Neural cell (in vitro differentiated cells): ENCODE data around the gene NRSN2. TPM values are rescaled to one million over a fixed set of nuclear protein-coding genes. Genes with fewer than 3 reads are reported as not detected.

Experiments used
- H2AFZ ChIP-seq: fragments of 200-600, 300-800 bp; sonication (generic), shearing (Covaris generic); 2 replicates; pipeline ENCODE4 v1.6.0; 2014; ENCODE audit warnings: low read depth, mild to moderate bottlenecking, antibody characterized with exemption, low read length, moderate library complexity
- H3F3A ChIP-seq: fragments of 200-600 bp; shearing (Covaris generic); 2 replicates; pipeline ENCODE4 v1.6.1; 2016; ENCODE audit warnings: mild to moderate bottlenecking, moderate library complexity, mixed read lengths, antibody characterized with exemption, low read length; ENCODE audit not compliant: insufficient read depth, poor library complexity, severe bottlenecking
- H3K27ac ChIP-seq: fragments of 200-600, 300-800 bp; sonication (generic), shearing (Covaris generic); 2 replicates; pipeline ENCODE4 v1.5.1; 2014; ENCODE audit warnings: mild to moderate bottlenecking, low read length, moderate library complexity
- H3K27me3 ChIP-seq: fragments of 300-800, 200-600 bp; sonication (generic), shearing (Covaris generic); 2 replicates; pipeline ENCODE4 v1.6.0; 2014; ENCODE audit warnings: mild to moderate bottlenecking, low read depth, low read length, moderate library complexity; ENCODE audit not compliant: insufficient read depth
- H3K36me3 ChIP-seq: fragments of 300-800, 200-600 bp; sonication (generic), shearing (Covaris generic); 2 replicates; pipeline ENCODE4 v1.5.1; 2014; ENCODE audit warnings: mild to moderate bottlenecking, antibody characterized with exemption, low read length, moderate library complexity; ENCODE audit not compliant: insufficient read depth
- H3K4me2 ChIP-seq: fragments of 300-800, 200-600 bp; sonication (generic), shearing (Covaris generic); 2 replicates; pipeline ENCODE4 v1.6.0; 2014; ENCODE audit warnings: mild to moderate bottlenecking, low read length
- H3K4me3 ChIP-seq: fragments of 300-800, 200-600 bp; sonication (generic), shearing (Covaris generic); 2 replicates; pipeline ENCODE4 v1.5.1; 2014; ENCODE audit warnings: mild to moderate bottlenecking, low read length, moderate library complexity
- H3K79me2 ChIP-seq: fragments of 200-600 bp; shearing (Covaris generic); replicated peaks from 2 replicates; pipeline ENCODE4 v1.6.0; 2014; ENCODE audit warnings: mild to moderate bottlenecking, low read length, moderate library complexity; ENCODE audit not compliant: insufficient read depth
- H3K9ac ChIP-seq: fragments of 300-800, 200-600 bp; sonication (generic), shearing (Covaris generic); 2 replicates; pipeline ENCODE4 v1.6.1; 2016; ENCODE audit warnings: mild to moderate bottlenecking, low read length, mixed read lengths
- H3K9me2 ChIP-seq: fragments of 200-600 bp; shearing (Covaris generic); 2 replicates; pipeline ENCODE4 v1.6.1; 2016; ENCODE audit warnings: mild to moderate bottlenecking, low read length, mixed read lengths; ENCODE audit not compliant: insufficient read depth
- H3K9me3 ChIP-seq: fragments of 200-600, 300-800 bp; sonication (generic), shearing (Covaris generic); 2 replicates; pipeline ENCODE4 v1.6.1; 2016; ENCODE audit warnings: mild to moderate bottlenecking, mixed run types, low read length, moderate library complexity, mixed read lengths
- H4K20me1 ChIP-seq: fragments of 200-600 bp; shearing (Covaris generic); 2 replicates; pipeline ENCODE4 v1.6.1; 2016; ENCODE audit warnings: mild to moderate bottlenecking, mixed run types; ENCODE audit not compliant: insufficient read depth
- EP300 ChIP-seq: fragments of 450-650 bp; conservative IDR thresholded peaks from 2 replicates; pipeline ENCODE4 v1.6.1; 2014; ENCODE audit warnings: antibody characterized with exemption, mild to moderate bottlenecking, moderate library complexity; ENCODE audit not compliant: poor library complexity, severe bottlenecking
- EZH2 ChIP-seq: fragments of 200-600, 300-800 bp; shearing (Covaris generic), sonication (generic); IDR thresholded peaks from 2 replicates; pipeline ENCODE4 v1.6.1; 2014; ENCODE audit warnings: antibody characterized with exemption, low read length, borderline replicate concordance, mild to moderate bottlenecking; ENCODE audit not compliant: insufficient read depth, poor library complexity, severe bottlenecking
- MXI1 ChIP-seq: fragments of 450-650 bp; conservative IDR thresholded peaks from 2 replicates; pipeline ENCODE4 v1.6.1; 2014; ENCODE audit warnings: antibody characterized with exemption, mild to moderate bottlenecking; ENCODE audit not compliant: poor library complexity, severe bottlenecking
- POLR2AphosphoS5 ChIP-seq: IDR thresholded peaks from 2 replicates; pipeline ENCODE4 v1.6.1; 2012
- RAD21 ChIP-seq: fragments of 450-650 bp; conservative IDR thresholded peaks from 2 replicates; pipeline ENCODE4 v1.6.1; 2014; ENCODE audit warnings: antibody characterized with exemption, mild to moderate bottlenecking, moderate library complexity
- SMC3 ChIP-seq: fragments of 450-650 bp; conservative IDR thresholded peaks from 2 replicates; pipeline ENCODE4 v1.6.1; 2014; ENCODE audit warnings: antibody characterized with exemption, mild to moderate bottlenecking, moderate library complexity; ENCODE audit not compliant: poor library complexity
- TAF1 ChIP-seq: IDR thresholded peaks from 2 replicates; pipeline ENCODE4 v1.6.1; 2012; ENCODE audit warnings: low read depth
- polyA plus RNA-seq: library from polyadenylated mRNA; depleted of rRNA; stranded (reverse); fragments of >200 nt; gene quantifications from 2 replicates; pipeline ENCODE4 v1.2.3, GENCODE V29; 2014
- TF ChIP-seq, protein P1 (sequence below): IDR thresholded peaks from 2 replicates; pipeline ENCODE4 v1.6.1; 2012; ENCODE audit warnings: borderline replicate concordance
- TF ChIP-seq, protein P2 (sequence below): fragments of 450-650 bp; IDR thresholded peaks from 2 replicates; pipeline ENCODE4 v1.5.1; 2014; ENCODE audit warnings: antibody characterized with exemption, mild to moderate bottlenecking, moderate library complexity; ENCODE audit not compliant: poor library complexity, severe bottlenecking

NRSN2 gene
- polyA plus RNA-seq, 1 donor from 2014 or later: 19.6 TPM

DNA sequence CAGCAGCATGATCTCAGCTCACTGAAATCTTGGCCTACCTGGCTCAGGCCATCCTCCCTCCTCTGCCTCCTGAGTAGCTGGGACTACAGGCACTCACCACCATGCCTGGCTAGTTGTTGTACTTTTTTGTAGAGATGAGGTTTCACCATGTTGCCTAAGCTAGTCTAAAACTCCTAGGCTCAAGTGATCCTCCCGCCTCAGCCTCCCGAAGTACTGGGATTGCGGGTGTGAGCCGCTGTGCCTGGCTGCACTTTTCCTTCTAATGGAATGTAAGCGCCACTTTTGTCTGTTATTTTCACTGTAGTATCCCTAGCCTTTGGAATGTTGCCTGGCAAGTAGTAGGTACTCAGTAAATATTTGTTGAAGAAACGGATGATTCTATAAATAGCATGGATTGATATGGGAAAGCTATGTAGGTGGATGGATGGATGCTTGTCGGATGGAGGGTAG is 23.3 kb downstream of the NRSN2 start:
- Histone ChIP-seq H3K4me3 (no peak overlapping the region), H3K9me3 (no peaks in the 10 kb centered on the region), H3F3A (no peaks in the 10 kb centered on the region), H3K9me2 (no peaks in the 10 kb centered on the region), H3K27me3 (no peaks in the 10 kb centered on the region), H4K20me1 (no peaks in the 10 kb centered on the region), H2AFZ (no peak overlapping the region), H3K36me3 (no peaks in the 10 kb centered on the region), H3K4me2 (no peak overlapping the region), H3K79me2 (no peaks in the 10 kb centered on the region), H3K9ac (no peak overlapping the region), H3K27ac (no peak overlapping the region)
- TF ChIP-seq TAF1 (no peak), POLR2AphosphoS5 (no peak), EZH2 (no peak), RAD21 (no peak), SMC3 (no peak), EP300 (no peak), MXI1 (no peak)
- TF ChIP-seq, protein P1, sequence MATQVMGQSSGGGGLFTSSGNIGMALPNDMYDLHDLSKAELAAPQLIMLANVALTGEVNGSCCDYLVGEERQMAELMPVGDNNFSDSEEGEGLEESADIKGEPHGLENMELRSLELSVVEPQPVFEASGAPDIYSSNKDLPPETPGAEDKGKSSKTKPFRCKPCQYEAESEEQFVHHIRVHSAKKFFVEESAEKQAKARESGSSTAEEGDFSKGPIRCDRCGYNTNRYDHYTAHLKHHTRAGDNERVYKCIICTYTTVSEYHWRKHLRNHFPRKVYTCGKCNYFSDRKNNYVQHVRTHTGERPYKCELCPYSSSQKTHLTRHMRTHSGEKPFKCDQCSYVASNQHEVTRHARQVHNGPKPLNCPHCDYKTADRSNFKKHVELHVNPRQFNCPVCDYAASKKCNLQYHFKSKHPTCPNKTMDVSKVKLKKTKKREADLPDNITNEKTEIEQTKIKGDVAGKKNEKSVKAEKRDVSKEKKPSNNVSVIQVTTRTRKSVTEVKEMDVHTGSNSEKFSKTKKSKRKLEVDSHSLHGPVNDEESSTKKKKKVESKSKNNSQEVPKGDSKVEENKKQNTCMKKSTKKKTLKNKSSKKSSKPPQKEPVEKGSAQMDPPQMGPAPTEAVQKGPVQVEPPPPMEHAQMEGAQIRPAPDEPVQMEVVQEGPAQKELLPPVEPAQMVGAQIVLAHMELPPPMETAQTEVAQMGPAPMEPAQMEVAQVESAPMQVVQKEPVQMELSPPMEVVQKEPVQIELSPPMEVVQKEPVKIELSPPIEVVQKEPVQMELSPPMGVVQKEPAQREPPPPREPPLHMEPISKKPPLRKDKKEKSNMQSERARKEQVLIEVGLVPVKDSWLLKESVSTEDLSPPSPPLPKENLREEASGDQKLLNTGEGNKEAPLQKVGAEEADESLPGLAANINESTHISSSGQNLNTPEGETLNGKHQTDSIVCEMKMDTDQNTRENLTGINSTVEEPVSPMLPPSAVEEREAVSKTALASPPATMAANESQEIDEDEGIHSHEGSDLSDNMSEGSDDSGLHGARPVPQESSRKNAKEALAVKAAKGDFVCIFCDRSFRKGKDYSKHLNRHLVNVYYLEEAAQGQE: no peak
- TF ChIP-seq, protein P2, sequence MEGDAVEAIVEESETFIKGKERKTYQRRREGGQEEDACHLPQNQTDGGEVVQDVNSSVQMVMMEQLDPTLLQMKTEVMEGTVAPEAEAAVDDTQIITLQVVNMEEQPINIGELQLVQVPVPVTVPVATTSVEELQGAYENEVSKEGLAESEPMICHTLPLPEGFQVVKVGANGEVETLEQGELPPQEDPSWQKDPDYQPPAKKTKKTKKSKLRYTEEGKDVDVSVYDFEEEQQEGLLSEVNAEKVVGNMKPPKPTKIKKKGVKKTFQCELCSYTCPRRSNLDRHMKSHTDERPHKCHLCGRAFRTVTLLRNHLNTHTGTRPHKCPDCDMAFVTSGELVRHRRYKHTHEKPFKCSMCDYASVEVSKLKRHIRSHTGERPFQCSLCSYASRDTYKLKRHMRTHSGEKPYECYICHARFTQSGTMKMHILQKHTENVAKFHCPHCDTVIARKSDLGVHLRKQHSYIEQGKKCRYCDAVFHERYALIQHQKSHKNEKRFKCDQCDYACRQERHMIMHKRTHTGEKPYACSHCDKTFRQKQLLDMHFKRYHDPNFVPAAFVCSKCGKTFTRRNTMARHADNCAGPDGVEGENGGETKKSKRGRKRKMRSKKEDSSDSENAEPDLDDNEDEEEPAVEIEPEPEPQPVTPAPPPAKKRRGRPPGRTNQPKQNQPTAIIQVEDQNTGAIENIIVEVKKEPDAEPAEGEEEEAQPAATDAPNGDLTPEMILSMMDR: no peak

DNA sequence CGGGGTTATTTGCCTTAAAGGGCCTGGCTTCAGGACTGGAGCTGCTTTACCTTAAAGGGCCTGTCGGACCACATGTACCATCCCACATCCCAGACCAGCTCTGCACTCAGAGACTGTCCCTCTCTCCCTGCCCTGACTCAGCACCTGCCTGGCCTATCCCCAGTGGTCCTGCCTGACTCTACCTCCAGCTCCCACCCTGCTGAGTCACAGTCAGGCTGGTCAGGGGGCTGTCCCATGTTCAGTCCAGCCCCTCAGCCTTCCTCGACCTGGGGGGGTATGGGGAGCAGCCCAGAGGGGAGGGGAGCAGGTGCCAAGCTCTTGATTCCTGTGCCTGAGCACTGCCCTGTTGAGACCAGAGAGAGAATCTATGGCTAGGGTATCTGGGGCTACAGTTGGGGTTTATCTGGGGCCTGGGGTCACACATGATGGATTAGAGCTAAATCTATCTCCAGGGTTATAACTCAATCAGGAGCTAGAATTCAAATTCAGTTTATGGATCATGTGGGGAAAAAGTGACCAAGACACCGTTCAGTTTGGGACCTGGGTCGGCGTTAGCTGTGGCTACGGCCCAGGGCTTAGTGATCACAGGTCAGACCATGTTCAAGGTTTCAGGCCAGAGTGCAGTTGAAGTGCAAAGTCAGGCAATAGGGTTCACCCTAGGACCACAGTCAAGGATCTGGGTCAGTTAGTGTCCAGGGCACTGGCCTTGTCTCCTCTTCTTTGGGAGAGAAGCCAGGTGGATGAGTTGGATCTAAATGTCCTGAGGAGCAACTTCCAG is 24.3 kb downstream of the NRSN2 start:
- no peak overlapping the region for H3K4me3 ChIP-seq
- no peak overlapping the region for H2AFZ ChIP-seq
- no peaks in the 10 kb centered on the region for H3K79me2 ChIP-seq
- no peaks in the 10 kb centered on the region for H4K20me1 ChIP-seq
- no peaks in the 10 kb centered on the region for H3K9me2 ChIP-seq
- no peaks in the 10 kb centered on the region for H3K27me3 ChIP-seq
- no peak overlapping the region for H3K4me2 ChIP-seq
- H3K36me3 ChIP-seq: no peaks in the 10 kb centered on the region
- H3K9me3 ChIP-seq: no peaks in the 10 kb centered on the region
- no peak overlapping the region for H3K27ac ChIP-seq
- no peak overlapping the region for H3K9ac ChIP-seq
- TF ChIP-seq, protein P2: no peak
- TF ChIP-seq TAF1: no peak
- no peaks in the 10 kb centered on the region for H3F3A ChIP-seq
